Myocyte (in vitro differentiated cells): ENCODE data around the gene KRT10. TPM values are rescaled to one million over a fixed set of nuclear protein-coding genes. Genes with fewer than 3 reads are reported as not detected.
A peak's percentile ranks its signal among the peaks of the same experiment; 100 is the strongest.
"Not testable (repeated sequence)": the region's sequence is repeated elsewhere in the genome, so short reads cannot be mapped to it uniquely, and the experiment has no call there.

Source experiments
- DNase-seq: peaks from one replicate; pipeline ENCODE4 v3.0.0-alpha.2; 2012; ENCODE audit warnings: low read depth
- polyA plus RNA-seq: library from polyadenylated mRNA; unstranded; fragments of >200 nt; gene quantifications from one replicate; pipeline ENCODE4 v1.2.1, GENCODE V29; 2012; ENCODE audit warnings: missing spikeins
- total RNA-seq: library from RNA; depleted of rRNA; stranded (reverse); fragments of >200 nt; gene quantifications from 2 replicates; pipeline ENCODE4 v1.2.3, GENCODE V29; 2014

KRT10 gene
- total RNA-seq, result 29.6 and 36.3 TPM in 2 replicates
- polyA plus RNA-seq, result 64.6 TPM

- no peak for DNase-seq
Measured at GRCh38 chr17:40822132-40822812, at the start of gene KRT10. Gene KRT10 (minus strand): TSS chr17:40822614. CDS start chr17:40822585, 29 bp downstream.

DNA sequence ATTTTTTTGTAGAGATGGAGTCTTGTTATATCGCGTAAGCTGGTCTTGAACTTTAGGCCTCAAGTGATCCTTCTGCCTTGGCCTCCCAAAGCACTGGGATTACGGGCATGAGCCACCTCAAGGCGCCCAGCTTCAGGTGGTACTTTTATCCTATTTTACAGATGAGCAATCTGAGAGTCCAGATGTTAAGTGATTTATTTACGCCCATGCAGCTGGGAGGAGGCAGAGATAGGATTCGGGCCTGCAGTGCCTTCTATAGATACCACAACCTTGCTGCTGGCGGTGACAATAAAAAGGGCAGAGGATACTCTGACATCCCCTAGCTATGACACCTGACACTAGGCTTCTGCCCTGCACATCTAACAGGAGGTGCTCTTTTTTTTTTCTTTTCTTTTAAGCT lies 48.9 kb upstream of the KRT10 start:
- DNase-seq, result no peak

GRCh38 chr17:40870136-40870535 lies 47.7 kb upstream of the KRT10 start:
- DNase-seq, result no peak

GRCh38 chr17:40866838-40867237 lies 44.4 kb upstream of the KRT10 start, which contains the start of gene KRT12:
Gene KRT12 (minus strand): TSS chr17:40867223. CDS start chr17:40867186, 37 bp downstream.
- no peak for DNase-seq

- no peak for DNase-seq
Measured at GRCh38 chr17:40864661-40865390, 42.4 kb upstream of the KRT10 start.

GRCh38 chr17:40862985-40863733 lies 40.7 kb upstream of the KRT10 start:
- DNase-seq, result no peak

DNA sequence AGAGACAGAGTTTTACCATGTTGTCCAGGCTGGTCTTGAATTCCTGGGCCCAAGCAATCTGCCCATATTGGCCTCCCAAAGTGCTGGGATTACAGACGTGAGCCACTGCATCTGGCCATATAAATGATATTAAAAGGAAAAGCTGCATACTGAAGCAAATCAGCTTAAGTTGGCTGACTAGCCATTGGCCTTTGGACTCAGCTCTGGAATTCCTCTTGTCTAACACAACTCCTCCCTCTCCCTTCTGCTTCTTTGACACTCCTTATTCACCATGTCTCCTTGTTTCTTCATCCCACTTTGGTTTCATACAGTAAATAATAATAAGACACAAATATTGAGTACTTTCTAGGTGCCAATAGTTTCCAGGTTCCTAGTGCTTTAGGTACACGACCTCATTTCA lies 37.1 kb upstream of the KRT10 start:
- DNase-seq, result no peak

- DNase-seq, result not testable (repeated sequence)
Measured at GRCh38 chr17:40858667-40859066, 36.3 kb upstream of the KRT10 start.

GRCh38 chr17:40857535-40857934 lies 35.1 kb upstream of the KRT10 start:
- DNase-seq, result peak; percentile 9

GRCh38 chr17:40854175-40854814 lies 31.9 kb upstream of the KRT10 start:
- DNase-seq, result peak; percentile 60

DNA sequence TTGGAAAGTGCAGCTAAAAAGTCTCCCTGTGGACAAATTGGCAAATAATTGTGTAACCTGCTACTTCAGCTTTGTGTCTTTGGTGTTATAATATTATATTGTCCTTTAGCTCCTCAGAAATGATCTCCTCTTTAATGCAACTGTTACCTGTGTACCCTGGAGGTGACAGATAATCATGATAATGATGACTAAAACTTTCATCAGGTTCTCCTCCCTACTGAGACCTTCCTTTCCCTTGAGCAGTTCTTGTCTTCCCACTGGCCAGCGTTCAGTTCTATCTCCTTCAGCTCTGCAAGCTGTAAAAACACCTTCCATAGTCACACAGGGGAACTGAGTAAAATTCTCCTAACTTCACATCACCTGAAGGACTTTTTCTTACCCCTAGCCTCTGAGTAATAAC lies 29.9 kb upstream of the KRT10 start:
- no peak for DNase-seq

DNA sequence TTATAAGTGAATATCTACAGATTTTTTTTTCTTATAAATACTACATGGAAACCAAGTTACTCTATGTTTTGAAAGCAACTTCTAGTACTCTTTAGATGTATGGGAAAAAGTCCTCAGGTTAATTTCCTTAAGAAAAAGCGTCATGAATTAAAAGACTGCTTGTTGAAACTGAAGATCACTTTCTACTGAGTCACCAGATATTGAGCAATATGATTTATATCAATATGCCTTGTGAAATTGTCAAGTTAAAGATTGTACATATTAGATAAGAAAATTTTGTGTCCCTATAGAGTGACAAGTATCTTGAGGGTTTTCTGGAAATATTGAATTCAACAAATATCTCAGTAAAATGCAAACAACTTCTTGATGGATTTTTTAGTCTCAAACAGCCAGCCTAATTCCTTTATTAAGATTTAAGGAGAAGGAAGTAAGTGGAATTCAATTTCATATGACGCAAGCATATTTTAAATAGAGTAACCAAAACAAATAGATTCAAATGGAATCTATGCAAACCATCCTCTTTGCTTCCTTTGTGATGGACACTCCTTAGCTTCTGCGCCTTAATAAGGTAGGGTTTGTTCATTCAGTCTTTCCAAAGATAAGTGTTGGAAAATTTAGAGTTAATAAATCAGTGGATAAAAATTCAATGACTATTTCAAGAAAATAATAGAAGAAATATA lies 28.0 kb upstream of the KRT10 start:
- no peak for DNase-seq

GRCh38 chr17:40849723-40850122 lies 27.3 kb upstream of the KRT10 start:
- DNase-seq, result no peak

DNA sequence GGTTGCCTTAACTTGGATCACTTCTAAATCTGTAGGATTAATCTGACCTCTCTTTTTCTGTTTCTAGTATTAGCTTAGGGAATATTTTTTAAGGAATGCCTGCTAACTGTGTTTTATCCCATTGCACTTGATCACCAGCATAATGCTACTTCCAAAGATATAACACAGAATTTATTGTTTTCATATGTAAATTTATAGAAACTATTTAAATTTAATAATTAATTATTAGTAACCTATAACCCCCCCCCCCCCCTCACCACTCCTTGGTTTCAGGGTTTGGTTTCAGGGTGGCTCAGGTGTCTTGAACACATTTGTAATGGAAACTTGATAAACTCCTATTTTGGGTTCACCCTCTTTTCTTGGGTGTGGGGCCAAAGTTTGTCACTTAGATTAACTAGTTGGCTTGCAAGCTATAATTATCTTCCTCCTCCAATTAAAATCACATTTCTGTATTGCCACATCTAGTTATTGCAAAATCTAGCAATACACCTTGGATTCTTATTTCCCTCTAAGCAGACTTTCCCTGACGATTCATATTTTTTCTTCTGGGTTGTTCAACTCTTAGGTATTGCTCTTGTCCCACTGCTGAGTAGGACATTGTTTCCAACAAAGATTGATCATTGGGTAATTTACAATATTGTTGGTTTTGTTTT lies 26.3 kb upstream of the KRT10 start:
- DNase-seq, result no peak

- peak; percentile 49 for DNase-seq
Measured at GRCh38 chr17:40846515-40847144, 24.2 kb upstream of the KRT10 start.

GRCh38 chr17:40844671-40845107 lies 22.3 kb upstream of the KRT10 start:
- no peak for DNase-seq

DNA sequence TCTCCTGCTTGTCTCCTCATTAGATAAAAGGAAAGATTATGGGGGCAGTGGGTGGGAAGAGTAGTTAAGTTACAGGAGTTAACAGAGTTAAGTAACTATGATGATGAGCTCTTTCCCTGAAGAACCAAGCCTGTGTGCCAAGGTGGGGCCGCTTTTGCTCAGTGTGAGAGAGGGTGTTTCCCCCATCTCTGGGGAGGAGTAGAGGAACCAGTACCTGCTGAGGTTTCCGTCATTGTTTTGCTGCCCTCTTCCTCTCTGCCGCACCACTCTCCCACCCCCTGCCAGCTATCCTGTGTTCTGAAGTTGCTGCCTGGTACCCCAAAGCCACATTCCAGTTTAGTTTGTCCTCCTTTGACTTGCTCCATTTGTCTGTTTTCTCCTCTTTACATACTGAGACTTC lies 20.8 kb upstream of the KRT10 start:
- no peak for DNase-seq

DNA sequence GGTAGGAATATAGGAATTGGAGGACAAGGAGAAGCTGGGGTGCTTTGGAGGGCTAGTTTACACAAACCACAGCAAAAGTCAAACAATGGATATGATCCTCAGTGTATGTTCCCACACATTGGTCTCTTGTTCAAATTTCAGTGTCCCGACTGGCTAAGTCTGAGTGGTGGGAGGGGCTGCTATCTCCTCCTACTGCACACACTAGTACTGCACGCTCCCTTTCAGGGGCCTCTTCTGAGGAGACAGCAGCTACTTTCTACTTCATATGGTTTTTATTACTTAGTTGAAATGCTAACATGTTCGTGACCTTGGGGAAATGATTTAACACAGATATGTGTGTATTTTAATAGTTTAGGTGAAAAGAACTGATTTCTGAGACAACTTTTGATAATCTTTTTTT lies 18.8 kb upstream of the KRT10 start:
- DNase-seq, result no peak

DNA sequence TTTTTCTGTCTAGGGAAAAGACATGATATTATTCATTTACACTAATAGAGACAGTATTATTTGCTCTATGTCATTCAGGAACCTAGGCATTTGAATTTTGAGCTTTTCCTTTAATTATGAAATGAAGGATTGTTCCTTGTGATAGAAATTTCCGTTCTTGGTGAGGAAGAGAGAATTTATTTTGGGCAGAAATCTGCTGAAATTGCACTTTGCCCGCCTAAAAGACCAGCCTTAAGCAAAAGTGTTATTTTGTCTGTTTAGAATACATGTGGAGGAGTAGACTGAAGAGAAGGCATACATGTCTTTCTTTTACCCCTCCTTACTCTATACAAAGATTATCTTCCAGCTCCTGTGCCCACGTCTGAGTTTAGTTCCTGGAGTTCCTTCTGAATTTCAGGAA lies 16.8 kb upstream of the KRT10 start:
- DNase-seq, result no peak

DNA sequence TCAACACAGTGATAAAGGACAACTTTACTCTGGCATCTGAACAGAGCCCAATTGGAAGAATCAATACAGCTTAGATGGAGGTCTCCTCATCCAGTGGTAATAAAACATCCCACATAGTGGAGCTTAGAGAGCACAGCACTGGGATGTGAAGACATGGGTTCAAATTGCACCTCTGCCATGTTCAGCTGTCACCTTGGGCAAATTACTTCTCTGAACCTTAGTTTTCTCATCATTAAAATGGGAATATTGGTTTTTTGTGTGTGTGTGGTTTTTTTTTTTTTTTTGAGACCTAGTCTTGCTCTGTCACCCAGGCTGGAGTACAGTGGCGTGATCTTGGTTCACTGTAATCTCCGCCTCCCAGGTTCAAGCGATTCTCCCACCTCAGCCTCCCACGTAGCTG lies 13.6 kb upstream of the KRT10 start:
- DNase-seq, result no peak
